Glutamatergic neuron (in vitro differentiated cells): ENCODE results near the gene ZNF318. TPM values are rescaled to one million over a fixed set of nuclear protein-coding genes. Genes with fewer than 3 reads are reported as not detected.

Experiments used
- DNase-seq: peaks from one replicate; pipeline ENCODE4 v3.0.0; 2022
- H3K27ac Mint-ChIP-seq: one replicate; pipeline ENCODE4 v1.8.0; 2020; ENCODE audit warnings: mild to moderate bottlenecking, mixed read lengths, inconsistent platforms; ENCODE audit not compliant: unreplicated experiment
- H3K27me3 Mint-ChIP-seq: one replicate; pipeline ENCODE4 v1.8.0; 2020; ENCODE audit warnings: mild to moderate bottlenecking, moderate library complexity, mixed read lengths, inconsistent platforms; ENCODE audit not compliant: unreplicated experiment
- H3K36me3 Mint-ChIP-seq: one replicate; pipeline ENCODE4 v1.8.0; 2020; ENCODE audit warnings: mild to moderate bottlenecking, mixed read lengths, inconsistent platforms; ENCODE audit not compliant: unreplicated experiment
- H3K4me1 Mint-ChIP-seq: one replicate; pipeline ENCODE4 v1.8.0; 2020; ENCODE audit warnings: mild to moderate bottlenecking, low read depth, mixed read lengths, inconsistent platforms; ENCODE audit not compliant: unreplicated experiment
- H3K4me3 Mint-ChIP-seq: one replicate; pipeline ENCODE4 v1.8.0; 2020; ENCODE audit warnings: mild to moderate bottlenecking, mixed read lengths, inconsistent platforms; ENCODE audit not compliant: unreplicated experiment
- H3K9me3 Mint-ChIP-seq: one replicate; pipeline ENCODE4 v1.8.0; 2020; ENCODE audit warnings: mild to moderate bottlenecking, moderate library complexity, mixed read lengths, inconsistent platforms; ENCODE audit not compliant: unreplicated experiment
- CTCF ChIP-seq: fragments of 200-600 bp; sonication (generic); IDR thresholded peaks from one replicate; pipeline ENCODE4 v1.5.0; 2021; ENCODE audit not compliant: partially characterized antibody, unreplicated experiment
- total RNA-seq: library from RNA; stranded (reverse); fragmentation: NEBNext Ultra II Directional; extraction: Animal tissue kit (Norgen Biotek cat#: 25700); gene quantifications from one replicate; pipeline ENCODE4 v1.2.1, GENCODE V29; 2021; ENCODE audit not compliant: unreplicated experiment

Gene ZNF318
- total RNA-seq, 1 donor from 2014 or later, result 26.3 TPM

- DNase-seq, result no peak
- no peaks in the 10 kb centered on the region for H3K4me1 Mint-ChIP-seq
- no peak for TF ChIP-seq CTCF
- H3K27ac Mint-ChIP-seq, result no peak overlapping the region
- no peak overlapping the region for H3K4me3 Mint-ChIP-seq
- H3K9me3 Mint-ChIP-seq, result no peaks in the 10 kb centered on the region
- H3K27me3 Mint-ChIP-seq, result peaks cover 1% of the 10 kb centered on the region
- H3K36me3 Mint-ChIP-seq, result no peaks in the 10 kb centered on the region
Observed at GRCh38 chr6:43331891-43332290, 37.6 kb downstream of the ZNF318 start.

GRCh38 chr6:43331470-43331869 lies 38.0 kb downstream of the ZNF318 start:
- no peak for TF ChIP-seq CTCF
- Mint-ChIP-seq H3K9me3 (no peaks in the 10 kb centered on the region), H3K4me3 (no peak overlapping the region), H3K27ac (no peak overlapping the region), H3K36me3 (no peaks in the 10 kb centered on the region), H3K27me3 (peaks cover 1% of the 10 kb centered on the region), H3K4me1 (no peaks in the 10 kb centered on the region)
- no peak for DNase-seq

GRCh38 chr6:43328528-43328927 lies 40.9 kb downstream of the ZNF318 start:
- no peak for TF ChIP-seq CTCF
- no peak overlapping the region for H3K27ac Mint-ChIP-seq
- H3K4me3 Mint-ChIP-seq, result no peak overlapping the region
- no peaks in the 10 kb centered on the region for H3K4me1 Mint-ChIP-seq
- peaks cover 2% of the 10 kb centered on the region for H3K9me3 Mint-ChIP-seq
- no peak for DNase-seq
- no peaks in the 10 kb centered on the region for H3K36me3 Mint-ChIP-seq
- peaks cover 1% of the 10 kb centered on the region for H3K27me3 Mint-ChIP-seq

DNA sequence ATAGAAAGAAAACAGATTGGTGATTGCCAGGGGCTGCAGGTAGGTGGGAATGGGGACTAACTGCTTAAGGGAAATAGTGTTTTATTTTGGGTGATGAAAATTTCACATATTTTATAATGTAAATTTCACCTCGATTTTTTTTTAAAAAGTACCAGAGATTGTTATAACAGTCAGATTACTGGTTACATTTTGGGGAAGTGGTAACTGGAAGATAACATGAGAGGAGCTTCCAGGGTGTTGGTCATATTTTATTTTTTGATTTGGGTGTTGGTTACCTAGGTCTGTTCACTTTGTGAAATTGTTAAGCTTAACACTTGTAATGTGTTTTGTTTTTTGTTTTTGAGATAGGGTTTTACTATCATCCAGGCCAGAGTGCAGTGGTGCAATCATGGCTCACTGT lies 43.6 kb downstream of the ZNF318 start:
- Mint-ChIP-seq H3K27ac (no peak overlapping the region), H3K9me3 (peaks cover 2% of the 10 kb centered on the region), H3K27me3 (no peaks in the 10 kb centered on the region), H3K36me3 (no peaks in the 10 kb centered on the region), H3K4me1 (no peaks in the 10 kb centered on the region), H3K4me3 (no peak overlapping the region)
- TF ChIP-seq CTCF, result no peak
- DNase-seq, result no peak

DNA sequence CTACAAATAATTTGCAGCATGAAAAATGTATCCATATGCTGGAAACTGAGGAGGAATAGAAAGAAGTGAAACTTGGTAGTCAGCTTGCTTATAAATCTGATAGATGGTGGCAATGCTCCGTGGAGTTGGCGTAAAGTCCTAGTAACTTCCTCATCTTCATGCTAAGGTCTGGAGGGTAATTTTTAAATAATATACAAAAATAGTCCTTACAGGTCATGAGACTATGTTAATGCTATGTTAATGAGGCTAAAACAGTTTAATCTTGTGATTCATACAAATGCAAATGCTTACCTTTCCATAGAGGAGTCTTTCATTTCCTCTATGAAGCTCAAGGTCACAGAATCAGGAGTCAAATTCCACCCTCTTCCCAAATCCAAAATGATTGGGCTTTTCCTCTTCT lies 51.4 kb downstream of the ZNF318 start:
- no peaks in the 10 kb centered on the region for H3K27me3 Mint-ChIP-seq

More for the DNA sequence above, 51.4 kb downstream of the ZNF318 start:
- no peak for TF ChIP-seq CTCF
- Mint-ChIP-seq H3K9me3 (no peaks in the 10 kb centered on the region), H3K27ac (no peak overlapping the region), H3K36me3 (no peaks in the 10 kb centered on the region), H3K4me3 (no peak overlapping the region), H3K4me1 (no peaks in the 10 kb centered on the region)
- DNase-seq, result no peak
